K562 (cell line): ENCODE data around the gene KCTD18. TPM values are rescaled to one million over a fixed set of nuclear protein-coding genes. Genes with fewer than 3 reads are reported as not detected.

ENCODE experiments used
- ATF1 ChIP-seq, 2 experiments: fragments of 450-650 bp in 1 of 2; IDR thresholded peaks; 2 replicates each; pipeline ENCODE4 v1.6.1; 2016; ENCODE audit warnings: missing compliant biosample characterization in 1 of 2, missing genetic modification characterization in 1 of 2
- CREBBP ChIP-seq: IDR thresholded peaks from one replicate; pipeline ENCODE4 v1.6.1; 2012; ENCODE audit warnings: low read depth, mild to moderate bottlenecking, control low read depth, inconsistent platforms, low read length
- FIP1L1 ChIP-seq: fragments of 200-400 bp; formaldehyde crosslinking; IDR thresholded peaks from 2 replicates; pipeline ENCODE4 v1.6.1; 2018; ENCODE audit warnings: mild to moderate bottlenecking, low read depth, low read length; ENCODE audit not compliant: poor library complexity, severe bottlenecking
- KAT8 ChIP-seq: fragments of 450-650 bp; IDR thresholded peaks from 2 replicates; pipeline ENCODE4 v1.6.1; 2016; ENCODE audit warnings: low read depth, mild to moderate bottlenecking
- POLR2H ChIP-seq: IDR thresholded peaks from 2 replicates; pipeline ENCODE4 v1.6.1; 2016; ENCODE audit warnings: missing genetic modification characterization, low read depth, mild to moderate bottlenecking, control low read depth, missing compliant biosample characterization, moderate library complexity
- SRF ChIP-seq, 2 experiments: fragments of 250-450, 450-650 bp in 1 of 2; sonication (Bioruptor Pico) in 1 of 2; sonication (generic) in 1 of 2; formaldehyde crosslinking; IDR thresholded peaks; 2 replicates each; pipeline versions ENCODE4 v1.5.0 to v1.5.1; 2020 to 2022; ENCODE audit warnings: mild to moderate bottlenecking in 1 of 2, missing genetic modification reagents in 1 of 2
- polyA plus RNA-seq, 8 experiments: library from polyadenylated mRNA; depleted of rRNA in 4 of 8; stranded (reverse) in 5 of 8; unstranded in 3 of 8; fragments of >200 nt; fragmentation: Nextera tagmentation in 2 of 8; fragmentation: Illumina TruSeq in 1 of 8; extraction: Ambion mirVana in 2 of 8; extraction: Trizol in 1 of 8; gene quantifications; 2 replicates each; pipeline versions ENCODE4 v1.2.1 to v1.2.3, GENCODE V29; 2011 to 2014; ENCODE audit warnings: inconsistent platforms in 1 of 8, missing spikeins in 1 of 8
- total RNA-seq, 7 experiments: library from RNA; depleted of rRNA in 6 of 7; stranded (reverse); fragments of >200 nt in 6 of 7; fragmentation: Illumina TruSeq in 2 of 7; extraction: Trizol in 2 of 7; gene quantifications; 2 replicates each; pipeline versions ENCODE4 v1.2.1 to v1.2.3, GENCODE V29; 2011 to 2021; ENCODE audit warnings: low replicate concordance in 1 of 7
- TF ChIP-seq, protein P1 (sequence below), 2 experiments: fragments of 450-650 bp; IDR thresholded peaks; 2 replicates each; pipeline ENCODE4 v1.6.1; 2016; ENCODE audit warnings: mild to moderate bottlenecking in 2 of 2, borderline replicate concordance in 1 of 2, low read depth in 1 of 2, moderate library complexity in 1 of 2

The KCTD18 gene
- total and polyA plus RNA-seq, 9 of the 15 experiments (the other 6 are each of a cell fraction or from before 2014, with no cell fraction given): 0.39 to 5.4 (median 3.8) TPM

- TF ChIP-seq, protein P1, sequence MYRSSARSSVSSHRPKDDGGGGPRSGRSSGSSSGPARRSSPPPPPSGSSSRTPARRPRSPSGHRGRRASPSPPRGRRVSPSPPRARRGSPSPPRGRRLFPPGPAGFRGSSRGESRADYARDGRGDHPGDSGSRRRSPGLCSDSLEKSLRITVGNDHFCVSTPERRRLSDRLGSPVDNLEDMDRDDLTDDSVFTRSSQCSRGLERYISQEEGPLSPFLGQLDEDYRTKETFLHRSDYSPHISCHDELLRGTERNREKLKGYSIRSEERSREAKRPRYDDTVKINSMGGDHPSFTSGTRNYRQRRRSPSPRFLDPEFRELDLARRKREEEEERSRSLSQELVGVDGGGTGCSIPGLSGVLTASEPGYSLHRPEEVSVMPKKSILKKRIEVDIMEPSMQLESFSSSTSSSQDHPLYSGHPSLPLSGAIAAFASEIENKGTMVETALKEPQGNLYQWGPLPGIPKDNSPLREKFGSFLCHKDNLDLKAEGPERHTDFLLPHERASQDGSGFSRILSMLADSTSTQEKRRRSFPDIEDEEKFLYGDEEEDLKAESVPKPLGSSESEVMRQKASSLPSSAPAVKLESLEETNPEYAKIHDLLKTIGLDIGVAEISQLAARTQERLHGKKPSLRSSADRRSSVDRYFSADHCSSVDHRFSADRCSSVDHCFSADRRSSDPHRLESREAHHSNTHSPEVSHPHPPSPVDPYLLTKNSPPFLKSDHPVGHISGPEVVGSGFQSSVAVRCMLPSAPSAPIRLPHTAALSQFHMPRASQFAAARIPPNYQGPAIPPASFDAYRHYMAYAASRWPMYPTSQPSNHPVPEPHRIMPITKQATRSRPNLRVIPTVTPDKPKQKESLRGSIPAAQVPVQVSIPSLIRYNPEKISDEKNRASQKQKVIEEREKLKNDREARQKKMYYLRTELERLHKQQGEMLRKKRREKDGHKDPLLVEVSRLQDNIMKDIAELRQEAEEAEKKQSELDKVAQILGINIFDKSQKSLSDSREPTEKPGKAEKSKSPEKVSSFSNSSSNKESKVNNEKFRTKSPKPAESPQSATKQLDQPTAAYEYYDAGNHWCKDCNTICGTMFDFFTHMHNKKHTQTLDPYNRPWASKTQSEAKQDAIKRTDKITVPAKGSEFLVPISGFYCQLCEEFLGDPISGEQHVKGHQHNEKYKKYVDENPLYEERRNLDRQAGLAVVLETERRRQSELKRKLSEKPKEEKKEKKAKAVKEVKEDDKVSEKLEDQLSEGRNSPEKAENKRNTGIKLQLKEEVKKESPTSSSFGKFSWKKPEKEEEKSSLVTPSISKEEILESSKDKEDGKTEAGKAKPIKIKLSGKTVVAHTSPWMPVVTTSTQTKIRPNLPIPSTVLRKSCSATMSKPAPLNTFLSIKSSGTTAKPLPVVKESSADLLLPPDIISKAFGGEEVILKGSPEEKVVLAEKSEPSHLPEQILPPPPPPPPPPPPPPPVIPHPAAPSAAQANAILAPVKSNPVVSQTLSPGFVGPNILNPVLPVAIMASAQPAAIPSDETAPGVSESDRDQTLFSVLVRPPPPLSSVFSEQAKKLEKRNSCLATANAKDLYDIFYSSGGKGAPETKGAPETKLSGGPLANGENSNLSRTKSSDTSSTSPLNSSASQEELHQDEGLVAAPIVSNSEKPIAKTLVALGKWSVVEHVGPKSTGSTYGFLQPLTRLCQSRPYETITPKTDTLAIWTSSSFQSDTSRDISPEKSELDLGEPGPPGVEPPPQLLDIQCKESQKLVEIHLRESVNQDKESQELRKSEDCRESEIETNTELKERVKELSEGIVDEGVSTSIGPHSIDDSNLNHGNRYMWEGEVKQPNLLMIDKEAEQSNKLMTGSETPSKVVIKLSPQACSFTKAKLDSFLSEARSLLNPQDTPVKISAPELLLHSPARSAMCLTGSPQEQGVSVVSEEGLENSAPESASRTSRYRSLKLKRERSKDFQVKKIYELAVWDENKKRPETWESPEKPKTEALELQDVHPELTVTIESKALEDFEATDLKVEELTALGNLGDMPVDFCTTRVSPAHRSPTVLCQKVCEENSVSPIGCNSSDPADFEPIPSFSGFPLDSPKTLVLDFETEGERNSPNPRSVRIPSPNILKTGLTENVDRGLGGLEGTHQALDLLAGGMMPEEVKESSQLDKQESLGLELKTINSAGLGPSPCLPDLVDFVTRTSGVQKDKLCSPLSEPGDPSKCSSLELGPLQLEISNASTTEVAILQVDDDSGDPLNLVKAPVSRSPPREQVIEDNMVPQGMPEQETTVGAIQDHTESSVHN (IDR thresholded peaks at IDR 0.05; ENCODE audit: borderline replicate concordance in 1 of 2, low read depth in 1 of 2): no peak
- TF ChIP-seq ATF1 (CRISPR knock-in tag; IDR thresholded peaks at IDR 0.05) (no peak), ATF1 (tag; IDR thresholded peaks at IDR 0.05) (no peak), SRF (CRISPR knock-in tag; IDR thresholded peaks at IDR 0.05) (no peak), FIP1L1 (no peak), CREBBP (no peak), KAT8 (no peak), POLR2H (tag) (no peak)
Observed at GRCh38 chr2:200467806-200468681, 41.8 kb downstream of the KCTD18 start (continued).
